Left renal pelvis (tissue), 4 donors: Measurements from ENCODE around the gene BIN1. TPM values are rescaled to one million over a fixed set of nuclear protein-coding genes. Genes with fewer than 3 reads are reported as not detected.

Experiments used
- DNase-seq, 4 donors: peaks; one replicate each; pipeline ENCODE4 v3.0.0-alpha.2; 2013; ENCODE audit warnings: low read depth in 4 of 4, low spot score in 3 of 4
- polyA plus RNA-seq, 4 donors: library from polyadenylated mRNA; unstranded; fragments of 120-200 nt; gene quantifications; one replicate each; pipeline ENCODE4 v1.2.1, GENCODE V29; 2013; ENCODE audit not compliant: insufficient read length in 4 of 4

Gene BIN1
- polyA plus RNA-seq, 4 donors, result 77.2 to 128 (median 93.0) TPM

- DNase-seq, result no peak
These were observed 1.1 kb downstream of the BIN1 start for GRCh38 chr2:127105656-127106456.

- no peak for DNase-seq
These were observed 1.9 kb downstream of the BIN1 start for GRCh38 chr2:127104881-127105655.

- no peak for DNase-seq
These were observed 2.7 kb downstream of the BIN1 start for GRCh38 chr2:127104166-127104660.

- no peak for DNase-seq
These were observed 3.5 kb downstream of the BIN1 start for GRCh38 chr2:127103243-127104165.

- DNase-seq, result no peak
These were observed 4.3 kb downstream of the BIN1 start for GRCh38 chr2:127102521-127103242.

GRCh38 chr2:127101756-127102477, 5.0 kb downstream of the BIN1 start:
- no peak for DNase-seq

GRCh38 chr2:127101048-127101611, 5.8 kb downstream of the BIN1 start:
- DNase-seq, result no peak

GRCh38 chr2:127100251-127101047, 6.5 kb downstream of the BIN1 start:
- no peak for DNase-seq

GRCh38 chr2:127098711-127099110, 8.2 kb downstream of the BIN1 start:
- DNase-seq, result no peak

- DNase-seq, result no peak
These were observed 8.9 kb downstream of the BIN1 start for GRCh38 chr2:127097841-127098651.

GRCh38 chr2:127097471-127097765, 9.5 kb downstream of the BIN1 start:
- no peak for DNase-seq

- DNase-seq, result no peak
These were observed 10.1 kb downstream of the BIN1 start for GRCh38 chr2:127096718-127097470.

- no peak for DNase-seq
These were observed 10.7 kb downstream of the BIN1 start for GRCh38 chr2:127096280-127096679.

- DNase-seq, result no peak
These were observed 11.2 kb downstream of the BIN1 start for GRCh38 chr2:127095784-127096183.

GRCh38 chr2:127095367-127095641, 11.7 kb downstream of the BIN1 start:
- no peak for DNase-seq

GRCh38 chr2:127094509-127095366, 12.2 kb downstream of the BIN1 start:
- no peak for DNase-seq
